Uterus (tissue), 2 donors: ENCODE measurements around the gene APLNR.

Experiments
- CTCF ChIP-seq, 4 experiments: fragments of 200-600 bp in 2 of 4; fragments of 450-650 bp in 2 of 4; sonication (generic) in 2 of 4; IDR thresholded peaks; one replicate each; pipeline ENCODE4 v1.5.1; 2016 to 2019; ENCODE audit warnings: antibody characterized with exemption in 4 of 4, mild to moderate bottlenecking in 2 of 4, moderate library complexity in 1 of 4
- POLR2A ChIP-seq, 2 donors: fragments of 450-650 bp; IDR thresholded peaks; one replicate each; pipeline ENCODE4 v1.6.1; 2016; ENCODE audit warnings: antibody characterized with exemption in 2 of 2, mild to moderate bottlenecking in 1 of 2, moderate library complexity in 1 of 2

GRCh38 chr11:57216463-57216862, 20.6 kb downstream of the APLNR start:
- TF ChIP-seq CTCF (IDR thresholded peaks at IDR 0.05) (no peak), POLR2A (IDR thresholded peaks at IDR 0.05) (no peak)
